ENCODE results near the gene VTN. TPM values are rescaled to one million over a fixed set of nuclear protein-coding genes. Genes with fewer than 3 reads are reported as not detected.

Gene VTN
- total RNA-seq, 1 experiment from 2014 or later, result not detected

DNA sequence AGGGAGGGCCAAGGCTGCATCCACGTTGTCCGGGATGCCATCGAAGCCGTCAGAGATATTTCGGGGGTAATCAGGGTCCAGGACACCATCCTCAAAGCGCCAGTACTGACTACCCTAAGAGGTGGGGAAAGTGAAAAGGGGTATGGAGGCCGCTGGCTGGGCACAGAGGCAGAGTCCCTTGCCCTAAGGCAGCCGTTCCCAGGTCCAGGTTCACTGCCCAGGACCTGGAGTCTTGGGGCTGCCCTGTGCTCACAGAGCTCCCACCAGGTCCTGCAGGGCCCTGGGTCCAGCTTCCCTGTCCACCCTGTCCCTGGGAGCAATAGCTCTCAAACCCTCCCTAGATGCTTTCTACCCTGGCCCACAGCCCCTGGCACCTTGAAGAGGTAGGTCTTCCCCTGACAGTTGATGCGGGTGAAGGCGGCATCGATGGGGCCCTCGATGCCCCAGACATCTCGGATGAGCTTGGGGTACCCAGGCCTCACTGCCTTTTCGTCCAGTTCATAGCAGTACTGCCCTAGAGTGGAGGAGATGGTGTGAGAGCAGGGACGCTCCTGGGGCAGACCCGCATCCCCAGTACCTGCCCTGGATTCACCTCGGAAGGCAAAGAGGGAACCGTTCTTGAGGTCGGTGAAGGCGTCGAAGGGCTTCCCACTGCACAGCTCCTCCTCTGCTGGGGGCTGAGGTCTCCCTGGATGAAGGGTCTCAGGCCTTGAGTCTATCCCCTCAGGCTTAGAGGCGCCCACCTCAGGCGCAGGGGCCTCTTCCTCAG is 1.0 kb downstream of the VTN start:
- DNase-seq (ENCODE audit: low read depth), result no peak

DNA sequence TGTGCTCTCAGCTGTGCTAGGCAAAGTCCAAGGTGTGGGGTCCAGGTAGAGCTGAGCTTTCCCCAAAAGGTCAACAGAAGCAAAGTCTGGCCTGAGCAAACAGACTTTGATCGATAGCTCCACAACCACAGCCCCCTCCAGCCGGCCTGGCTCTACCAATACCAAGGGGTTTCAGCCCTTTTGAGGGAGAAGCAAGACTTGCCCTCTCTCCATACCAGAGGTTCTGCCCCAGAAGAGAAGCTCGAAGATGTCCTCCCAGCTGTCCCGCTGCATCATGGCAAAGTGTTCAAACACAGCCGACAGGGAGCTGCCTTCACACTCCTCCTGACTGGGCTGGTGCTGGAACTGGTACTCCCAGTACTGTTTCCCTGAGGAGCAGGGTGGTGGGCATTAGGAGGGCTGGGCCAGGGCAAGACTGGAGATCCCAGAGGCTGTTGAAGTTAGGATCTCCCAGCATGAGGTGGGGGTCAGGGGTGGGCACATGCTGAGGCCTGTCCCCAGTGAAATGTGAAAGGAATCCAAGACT is 1.7 kb downstream of the VTN start:
- DNase-seq (ENCODE audit: low read depth), result no peak

- no peak for DNase-seq (ENCODE audit: low read depth)
Measured at GRCh38 chr17:28367641-28368305, 2.3 kb downstream of the VTN start.

DNA sequence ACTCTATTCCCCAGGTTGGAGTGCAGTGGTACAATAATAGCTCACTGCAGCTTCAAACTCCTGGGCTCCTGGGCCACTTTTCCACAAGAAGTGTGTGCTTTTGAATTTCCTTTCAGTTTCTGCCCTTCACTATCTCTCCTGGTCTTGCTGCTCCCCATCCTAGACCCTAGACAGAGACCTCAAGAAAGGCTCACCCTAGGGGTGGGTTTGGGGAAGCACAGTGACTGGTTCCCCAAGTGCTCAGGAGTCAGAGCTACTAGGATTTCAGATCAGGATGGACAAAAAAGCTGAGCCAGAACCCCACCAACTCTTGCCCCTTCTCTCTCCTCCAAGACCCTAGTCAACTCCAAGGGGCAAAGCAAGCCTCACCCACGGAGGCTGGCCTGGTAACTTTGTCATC is 3.5 kb downstream of the VTN start:
- DNase-seq (ENCODE audit: low read depth), result no peak

DNA sequence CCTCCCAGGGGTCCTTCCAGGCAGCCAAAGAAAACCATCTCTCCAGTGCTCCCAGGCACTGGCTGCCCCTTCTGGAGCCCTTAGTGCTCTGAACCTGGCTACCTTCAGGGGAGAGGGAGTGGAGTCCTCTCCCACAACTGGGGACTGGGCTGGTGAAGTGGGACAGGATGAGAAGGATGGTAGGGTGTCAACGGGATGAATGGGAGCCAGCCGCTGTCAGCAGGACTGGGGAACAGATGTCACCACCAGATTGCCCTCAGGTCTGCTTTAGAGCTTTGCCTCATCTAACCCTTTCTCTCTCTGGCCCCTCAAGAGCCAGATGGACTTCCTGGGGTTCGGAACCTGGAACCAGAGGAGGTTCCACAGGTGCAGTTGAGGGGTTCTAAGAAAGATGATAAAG is 4.6 kb downstream of the VTN start:
- DNase-seq (ENCODE audit: low read depth), result no peak

DNA sequence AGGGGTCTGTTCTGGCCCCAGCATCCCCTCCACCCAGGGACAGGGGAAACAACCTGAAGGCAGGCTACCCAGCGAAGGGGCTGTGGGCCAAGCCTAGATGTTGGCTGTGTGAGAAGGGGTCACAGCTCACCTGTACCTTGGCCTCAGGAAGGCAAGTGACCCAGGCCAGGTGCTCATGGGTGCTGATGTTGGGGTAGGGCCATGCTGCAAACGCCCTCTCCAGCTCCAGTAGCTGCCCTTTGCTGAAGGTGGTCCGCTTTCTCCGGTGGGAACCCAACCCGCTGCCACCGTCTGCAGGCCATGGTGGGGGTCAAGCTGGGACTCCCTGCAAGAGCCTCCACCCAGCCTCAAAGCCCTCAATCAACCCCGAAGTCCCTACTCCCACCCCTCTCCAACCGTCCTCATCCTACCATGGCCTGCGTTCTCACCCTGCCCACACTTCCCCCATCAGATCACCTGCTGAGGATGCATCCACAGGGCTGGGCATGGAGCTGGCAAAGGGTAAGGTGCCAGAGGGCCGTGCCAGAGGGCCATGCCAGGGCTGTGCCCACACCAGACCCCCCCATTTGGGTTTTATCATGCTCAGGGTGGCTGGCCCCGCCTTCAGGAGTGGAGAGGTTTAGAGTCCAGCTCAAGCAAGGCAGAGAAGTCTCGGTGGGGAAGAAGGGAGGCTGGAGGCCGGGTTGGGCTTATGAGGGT is 5.3 kb downstream of the VTN start, which contains the start of gene SEBOX:
Gene SEBOX (minus strand): TSS at position 535 of the 699 bp plus-strand sequence. CDS start 48 bp downstream, at position 487.
- no peak for DNase-seq (ENCODE audit: low read depth)

GRCh38 chr17:28363776-28364650 is 6.1 kb downstream of the VTN start:
- DNase-seq (ENCODE audit: low read depth), result no peak

DNA sequence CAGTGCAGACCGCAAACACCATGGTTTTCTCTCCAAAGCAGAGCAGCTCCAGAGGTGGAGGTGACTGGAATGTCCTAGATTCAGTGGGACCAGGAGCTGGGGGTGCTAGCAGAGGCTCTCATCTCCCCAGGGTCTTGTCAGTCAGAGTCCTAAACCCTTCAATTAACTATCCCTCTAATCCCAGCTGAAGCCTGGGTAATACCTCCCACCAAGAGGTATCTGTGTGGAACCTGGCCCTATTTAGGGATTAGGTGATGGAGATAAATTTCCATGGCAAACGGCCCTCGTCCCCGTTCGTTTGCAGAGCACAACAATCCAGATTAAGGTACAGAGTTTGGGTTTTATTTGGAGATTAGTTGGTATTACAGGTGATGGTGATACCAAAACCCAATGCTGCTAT is 6.9 kb downstream of the VTN start:
- no peak for DNase-seq (ENCODE audit: low read depth)

- DNase-seq (ENCODE audit: low read depth), result no peak
Measured at GRCh38 chr17:28357901-28358197, 12.3 kb downstream of the VTN start.

DNA sequence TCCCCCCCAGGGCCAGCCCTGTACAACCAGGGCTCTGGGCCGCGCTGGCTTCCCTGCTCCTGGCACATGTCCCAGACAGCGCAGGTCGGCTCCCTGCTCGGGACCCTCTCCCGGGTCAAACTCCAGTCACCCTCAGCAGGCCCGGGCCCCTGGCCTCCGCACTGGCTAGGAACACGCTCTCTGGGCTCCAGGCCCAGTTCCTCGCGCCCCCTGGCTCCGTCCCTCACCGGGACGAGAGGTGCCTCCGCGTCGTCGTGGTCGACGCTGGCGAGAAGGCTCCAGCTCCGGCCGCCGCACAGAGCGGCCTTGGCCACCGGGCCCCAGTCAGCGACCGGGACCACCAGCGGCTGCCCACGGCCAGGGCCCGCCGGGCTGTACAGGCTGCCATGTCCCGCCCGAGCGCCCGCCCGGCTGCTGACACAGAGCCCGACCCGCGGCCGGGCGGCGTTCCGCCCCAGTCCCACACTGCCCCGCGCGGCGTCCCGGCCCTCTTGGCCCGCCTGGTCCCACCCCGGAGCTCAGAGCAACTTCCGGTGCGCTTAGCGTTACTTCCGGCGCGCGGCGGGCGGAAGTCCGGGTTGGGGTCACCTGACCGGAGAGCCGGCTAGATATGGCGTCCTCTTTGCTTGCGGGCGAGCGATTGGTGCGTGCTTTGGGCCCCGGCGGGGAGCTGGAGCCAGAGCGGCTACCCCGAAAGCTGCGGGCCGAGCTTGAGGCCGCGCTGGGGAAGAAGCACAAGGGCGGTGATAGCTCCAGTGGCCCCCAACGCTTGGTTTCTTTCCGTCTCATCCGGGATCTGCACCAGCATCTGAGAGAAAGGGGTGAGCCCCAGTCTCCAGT is 12.8 kb downstream of the VTN start, which contains the start of gene POLDIP2:
Gene POLDIP2 (minus strand): TSS at position 467 of the 840 bp plus-strand sequence. CDS start 79 bp downstream, at position 388.
- DNase-seq (ENCODE audit: low read depth), result peak; percentile 91

DNA sequence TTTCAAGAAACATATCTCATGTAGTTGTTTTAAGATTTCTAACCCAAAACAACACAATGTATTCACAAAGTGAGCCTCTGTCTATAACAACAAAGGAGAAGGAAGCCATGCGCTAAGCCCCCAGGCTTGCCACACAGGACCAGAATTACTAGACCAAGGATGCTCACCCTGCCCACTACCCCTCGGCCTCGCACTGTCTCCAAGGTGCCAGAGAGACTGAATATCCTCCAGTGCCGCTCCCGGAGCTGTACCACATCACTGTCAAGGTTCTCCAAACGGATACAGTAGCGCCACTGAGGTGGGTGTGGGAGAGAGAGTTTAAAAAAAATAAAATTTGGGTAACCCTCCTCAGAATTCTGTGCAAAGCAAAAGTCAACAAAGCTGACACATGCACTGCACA is 19.8 kb downstream of the VTN start:
- DNase-seq (ENCODE audit: low read depth), result no peak

GRCh38 chr17:28348979-28349378 is 21.1 kb downstream of the VTN start:
- no peak for DNase-seq (ENCODE audit: low read depth)

DNA sequence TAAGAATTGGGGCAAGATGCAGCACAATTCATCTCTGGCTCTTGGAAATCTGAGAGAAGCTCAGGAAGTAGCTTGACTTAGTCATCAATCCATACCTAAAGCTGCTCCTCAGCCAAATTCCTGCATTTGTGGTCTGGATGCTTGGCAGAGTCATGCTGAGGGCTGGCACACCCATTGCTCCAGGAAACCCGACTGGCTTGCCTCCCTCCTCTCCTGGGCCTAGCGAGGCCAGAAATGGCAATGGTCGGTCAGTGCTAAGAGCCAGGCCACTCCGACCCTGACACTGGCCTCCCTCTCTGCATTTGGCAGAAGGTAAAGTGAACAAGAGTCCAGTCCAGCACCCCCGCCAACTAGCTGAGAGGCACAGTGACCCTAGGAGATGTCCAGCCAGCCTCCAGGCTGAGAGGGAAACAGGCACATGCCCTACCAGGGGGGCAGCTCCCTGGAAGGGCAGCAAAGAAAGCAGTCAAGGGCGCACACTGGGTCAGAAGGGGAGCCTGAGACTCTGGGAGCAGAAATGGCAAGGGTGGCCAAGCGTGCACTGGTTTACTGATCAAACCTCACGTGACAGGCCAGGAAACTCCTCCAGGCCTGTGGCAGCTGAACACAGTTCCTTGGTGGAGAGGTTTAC is 22.7 kb downstream of the VTN start:
- DNase-seq (ENCODE audit: low read depth), result peak; percentile 95

DNA sequence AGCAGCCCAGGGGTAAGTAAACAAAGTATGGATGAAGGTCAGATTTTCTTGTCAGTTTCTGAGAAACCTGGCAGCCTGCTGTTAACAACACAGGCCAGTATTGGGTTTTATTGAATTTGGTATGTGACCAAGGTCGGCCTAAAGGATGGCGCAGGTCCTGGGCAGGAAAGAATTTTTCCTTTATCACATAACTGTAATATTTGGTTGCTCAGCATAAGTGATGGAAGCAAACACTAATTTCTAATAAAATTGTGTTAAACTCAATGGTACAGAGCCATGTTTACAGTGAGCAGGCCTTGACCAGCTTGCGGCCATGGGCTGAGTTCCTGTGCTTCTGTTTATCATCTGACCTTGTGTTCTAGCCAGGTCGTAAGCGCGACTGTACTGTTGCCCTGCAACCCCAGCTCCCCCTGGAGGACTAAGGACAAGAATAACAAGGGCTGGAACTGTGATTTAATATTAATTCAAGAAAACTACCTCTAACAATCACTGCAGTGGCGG is 23.3 kb downstream of the VTN start:
- peak; percentile 4 for DNase-seq (ENCODE audit: low read depth)

GRCh38 chr17:28346199-28346580 is 23.9 kb downstream of the VTN start:
- DNase-seq (ENCODE audit: low read depth), result peak; percentile 38

- DNase-seq (ENCODE audit: low read depth), result peak; percentile 15
Measured at GRCh38 chr17:28345419-28346198, 24.5 kb downstream of the VTN start.

DNA sequence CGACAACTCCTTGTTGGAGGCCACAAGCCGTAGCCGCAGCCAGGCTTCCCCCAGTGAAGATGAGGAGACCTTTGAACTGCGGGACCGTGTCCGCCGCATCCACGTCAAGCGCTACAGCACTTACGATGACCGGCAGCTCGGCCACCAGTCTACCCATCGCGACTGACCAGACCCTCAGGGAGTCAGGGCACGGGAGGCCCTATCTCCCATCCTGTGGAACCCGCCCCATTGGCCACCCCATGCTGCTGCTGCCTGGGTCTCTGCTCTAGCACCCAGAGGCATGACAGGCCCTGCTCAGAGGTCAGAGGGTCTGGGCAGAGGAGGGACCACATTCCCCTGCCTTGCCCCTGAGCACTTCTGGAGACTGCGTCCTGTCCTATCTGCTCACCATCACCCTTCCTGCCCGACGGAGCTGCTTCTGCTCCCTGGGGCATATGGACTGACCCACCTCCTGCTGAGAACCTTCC is 25.6 kb downstream of the VTN start:
- DNase-seq (ENCODE audit: low read depth), result no peak

GRCh38 chr17:28344011-28344410 is 26.1 kb downstream of the VTN start:
- DNase-seq (ENCODE audit: low read depth), result no peak

DNA sequence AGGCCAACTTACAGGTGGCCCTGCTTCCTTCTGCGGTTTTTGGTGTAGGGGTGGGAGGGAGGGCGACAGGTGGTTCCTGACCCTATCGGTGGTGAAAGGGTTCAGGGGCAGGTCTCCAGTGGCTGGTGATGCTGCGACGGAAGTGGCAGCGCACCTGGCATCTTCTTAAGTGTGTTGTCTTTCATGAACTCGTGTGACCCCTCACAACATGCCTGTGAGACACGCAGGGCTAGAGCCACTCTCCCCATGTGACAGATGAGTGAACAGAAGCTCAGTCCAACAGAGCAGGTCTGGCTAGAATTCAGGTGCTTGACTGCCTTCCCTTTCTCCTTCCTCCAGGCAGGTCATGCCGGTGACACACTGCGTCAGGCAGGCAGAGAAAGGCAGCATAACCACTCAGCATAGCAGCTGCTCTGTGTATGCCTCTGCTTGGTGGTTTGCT is 26.6 kb downstream of the VTN start:
- no peak for DNase-seq (ENCODE audit: low read depth)

Data from M059J (cell line).